ENCODE data around the gene RBFOX1.

RBFOX1 gene

DNA sequence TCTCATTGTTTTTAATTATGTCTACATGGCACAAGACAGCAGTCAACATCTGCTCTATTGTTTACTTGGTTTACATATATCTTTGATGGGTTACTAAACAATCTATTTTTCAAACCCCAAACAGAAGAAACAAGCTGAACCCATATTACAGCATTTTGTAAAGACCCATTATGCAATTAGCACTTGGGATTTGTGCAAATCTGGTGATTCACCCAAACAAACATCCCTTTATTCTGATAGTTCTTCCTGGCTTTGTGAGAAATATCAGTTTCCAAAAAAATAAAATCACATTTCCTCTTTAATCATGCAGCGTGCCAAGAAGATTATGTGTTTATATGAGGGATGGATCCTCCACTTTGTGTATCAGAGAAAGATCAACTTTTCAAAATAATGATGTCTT, 16.8 kb upstream of the RBFOX1 start:
- no peak for DNase-seq
- Histone ChIP-seq H3K4me3 (ENCODE audit: low read depth, low read length) (no peak overlapping the region), H3K36me3 (no peaks in the 10 kb centered on the region), H3K27me3 (no peaks in the 10 kb centered on the region), H3K9me3 (0 out of 2 replicates have a peak, but pooled peaks cover 3% of the 10 kb centered on the region), H3K4me1 (no peaks in the 10 kb centered on the region)
- TF ChIP-seq, protein P1, sequence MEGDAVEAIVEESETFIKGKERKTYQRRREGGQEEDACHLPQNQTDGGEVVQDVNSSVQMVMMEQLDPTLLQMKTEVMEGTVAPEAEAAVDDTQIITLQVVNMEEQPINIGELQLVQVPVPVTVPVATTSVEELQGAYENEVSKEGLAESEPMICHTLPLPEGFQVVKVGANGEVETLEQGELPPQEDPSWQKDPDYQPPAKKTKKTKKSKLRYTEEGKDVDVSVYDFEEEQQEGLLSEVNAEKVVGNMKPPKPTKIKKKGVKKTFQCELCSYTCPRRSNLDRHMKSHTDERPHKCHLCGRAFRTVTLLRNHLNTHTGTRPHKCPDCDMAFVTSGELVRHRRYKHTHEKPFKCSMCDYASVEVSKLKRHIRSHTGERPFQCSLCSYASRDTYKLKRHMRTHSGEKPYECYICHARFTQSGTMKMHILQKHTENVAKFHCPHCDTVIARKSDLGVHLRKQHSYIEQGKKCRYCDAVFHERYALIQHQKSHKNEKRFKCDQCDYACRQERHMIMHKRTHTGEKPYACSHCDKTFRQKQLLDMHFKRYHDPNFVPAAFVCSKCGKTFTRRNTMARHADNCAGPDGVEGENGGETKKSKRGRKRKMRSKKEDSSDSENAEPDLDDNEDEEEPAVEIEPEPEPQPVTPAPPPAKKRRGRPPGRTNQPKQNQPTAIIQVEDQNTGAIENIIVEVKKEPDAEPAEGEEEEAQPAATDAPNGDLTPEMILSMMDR (IDR thresholded peaks at IDR 0.05; ENCODE audit: low read depth, low read length): no peak

DNA sequence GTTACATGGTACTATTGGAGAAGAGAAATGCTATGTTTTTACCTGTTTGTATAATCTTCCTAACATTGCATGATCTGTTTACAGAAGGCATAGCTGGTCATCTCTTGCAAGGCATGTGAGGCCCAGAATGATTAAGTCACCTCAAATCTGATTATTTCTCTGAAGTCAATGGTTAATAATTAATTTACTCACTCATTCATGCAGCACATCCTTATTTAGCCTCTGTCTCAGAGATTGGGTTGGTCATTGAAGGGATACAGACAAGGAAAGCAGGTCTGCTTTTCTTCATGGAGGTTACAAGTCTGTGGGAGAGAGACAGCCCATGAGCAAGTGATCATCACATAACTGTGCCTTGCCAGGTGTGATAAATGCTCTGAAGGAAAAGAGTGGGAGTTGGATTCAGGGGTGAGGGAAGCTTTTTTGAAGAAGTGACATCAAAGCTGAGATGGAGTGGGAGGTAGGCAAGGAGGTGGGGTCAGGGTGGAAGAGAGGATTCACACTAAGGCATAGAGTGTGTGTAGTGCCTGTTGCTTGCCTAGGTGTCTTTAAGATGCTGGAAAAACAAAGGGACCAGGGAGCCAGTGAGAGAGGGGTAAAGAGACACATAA, 16.3 kb upstream of the RBFOX1 start:
- Histone ChIP-seq H3K27me3 (no peaks in the 10 kb centered on the region), H3K9me3 (0 out of 2 replicates have a peak, but pooled peaks cover 3% of the 10 kb centered on the region), H3K4me3 (ENCODE audit: low read depth, low read length) (no peak overlapping the region), H3K36me3 (no peaks in the 10 kb centered on the region), H3K4me1 (no peaks in the 10 kb centered on the region)
- TF ChIP-seq, protein P1 (IDR thresholded peaks at IDR 0.05; ENCODE audit: low read depth, low read length): no peak
- no peak for DNase-seq

DNA sequence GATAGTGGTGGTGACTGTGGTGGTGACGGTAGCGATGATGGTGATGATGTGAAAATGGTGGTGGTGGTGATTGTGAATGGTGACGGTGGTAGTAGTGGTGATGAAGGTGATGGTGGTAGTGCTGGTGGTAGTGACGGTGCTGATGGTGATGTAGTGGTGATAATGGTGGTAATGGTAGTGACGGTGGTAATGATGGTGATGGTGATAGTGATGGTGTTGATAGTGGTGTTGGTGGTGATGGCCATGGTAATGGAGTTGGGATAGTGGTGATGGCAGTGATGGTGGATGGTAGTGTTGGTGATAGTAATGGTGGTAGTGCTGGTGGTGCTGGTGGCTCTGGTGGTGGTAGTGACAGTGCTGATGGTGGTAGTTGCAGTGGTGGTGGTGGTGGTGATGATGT, 14.7 kb upstream of the RBFOX1 start:
- H3K36me3 ChIP-seq: no peaks in the 10 kb centered on the region
- no peak for DNase-seq
- H3K4me3 ChIP-seq (ENCODE audit: low read depth, low read length): no peak overlapping the region
- H3K9me3 ChIP-seq: 0 out of 2 replicates have a peak, but pooled peaks cover 3% of the 10 kb centered on the region
- TF ChIP-seq, protein P1 (IDR thresholded peaks at IDR 0.05; ENCODE audit: low read depth, low read length): no peak
- H3K27me3 ChIP-seq: no peaks in the 10 kb centered on the region
- H3K4me1 ChIP-seq: no peaks in the 10 kb centered on the region

DNA sequence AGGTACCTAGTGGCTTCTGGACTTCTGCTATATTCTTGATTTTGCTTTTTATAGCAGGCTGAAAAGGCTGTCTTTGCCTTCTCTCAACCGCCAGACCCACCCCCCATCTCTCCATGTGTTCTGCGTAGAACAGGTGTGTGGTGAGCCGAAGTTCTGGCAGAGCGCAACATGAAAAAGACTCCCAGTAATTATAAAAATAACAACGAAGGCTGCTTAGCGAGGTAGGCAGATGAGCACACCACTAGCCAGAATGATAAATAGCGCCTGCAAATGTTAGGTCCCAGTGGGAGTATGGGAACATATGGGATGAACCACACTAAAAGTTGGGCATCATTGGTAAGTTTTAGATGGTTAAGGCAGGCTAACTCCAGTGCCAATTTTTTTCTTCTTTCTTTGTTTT, 14.0 kb upstream of the RBFOX1 start:
- Histone ChIP-seq H3K27me3 (no peaks in the 10 kb centered on the region), H3K4me1 (no peaks in the 10 kb centered on the region), H3K36me3 (no peaks in the 10 kb centered on the region), H3K4me3 (ENCODE audit: low read depth, low read length) (no peak overlapping the region), H3K9me3 (0 out of 2 replicates have a peak, but pooled peaks cover 3% of the 10 kb centered on the region)
- DNase-seq: no peak
- TF ChIP-seq, protein P1 (IDR thresholded peaks at IDR 0.05; ENCODE audit: low read depth, low read length): no peak

DNA sequence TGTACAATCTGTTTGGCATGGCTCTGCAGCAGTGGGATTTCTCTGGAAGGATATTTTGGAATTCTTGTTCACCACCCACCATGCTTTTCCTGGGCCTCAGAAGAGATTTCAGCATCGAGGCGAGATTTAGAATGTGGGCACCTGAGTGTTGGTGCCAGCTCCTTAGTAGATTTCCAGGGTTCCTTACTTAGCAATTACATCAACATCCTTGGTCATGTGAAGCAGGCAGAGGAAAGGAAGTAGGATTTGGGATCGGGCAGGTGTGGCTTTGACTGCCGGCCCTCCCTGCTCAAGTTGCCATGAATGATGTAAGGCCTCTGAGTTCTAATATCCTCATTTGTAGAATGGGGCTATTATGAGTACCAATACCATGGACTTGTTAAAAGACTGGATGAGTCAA, 13.1 kb upstream of the RBFOX1 start:
- H3K9me3 ChIP-seq: 0 out of 2 replicates have a peak, but pooled peaks cover 3% of the 10 kb centered on the region
- TF ChIP-seq, protein P1 (IDR thresholded peaks at IDR 0.05; ENCODE audit: low read depth, low read length): no peak
- H3K4me1 ChIP-seq: no peaks in the 10 kb centered on the region
- H3K27me3 ChIP-seq: no peaks in the 10 kb centered on the region
- no peak overlapping the region for H3K4me3 ChIP-seq (ENCODE audit: low read depth, low read length)
- DNase-seq: no peak
- no peaks in the 10 kb centered on the region for H3K36me3 ChIP-seq

DNA sequence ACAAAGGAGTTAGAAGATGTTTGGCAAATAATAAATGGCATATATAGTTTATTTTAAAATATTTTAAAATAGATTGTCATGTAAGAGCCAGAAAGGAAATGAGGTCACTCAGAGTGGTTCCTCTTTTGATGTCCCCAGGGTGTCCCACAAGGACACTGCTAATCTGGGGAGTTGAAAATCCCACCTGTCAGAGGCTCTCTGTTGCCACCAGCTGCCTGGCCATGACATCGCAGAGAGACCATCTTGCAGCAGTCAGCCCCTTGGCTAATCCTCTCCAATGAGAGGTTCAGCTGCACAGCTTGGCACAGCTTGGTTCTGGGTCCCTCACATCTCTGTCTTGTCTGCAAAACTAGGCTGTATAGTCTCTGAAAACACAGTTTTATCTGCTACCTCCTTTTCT, 11.0 kb upstream of the RBFOX1 start:
- TF ChIP-seq, protein P1 (IDR thresholded peaks at IDR 0.05; ENCODE audit: low read depth, low read length): no peak
- no peak for DNase-seq

More for the DNA sequence above, 11.0 kb upstream of the RBFOX1 start:
- Histone ChIP-seq H3K4me3 (ENCODE audit: low read depth, low read length) (no peak overlapping the region), H3K27me3 (no peaks in the 10 kb centered on the region), H3K9me3 (no peaks in the 10 kb centered on the region), H3K4me1 (no peaks in the 10 kb centered on the region), H3K36me3 (no peaks in the 10 kb centered on the region)

Data from BE2C (cell line).